ENCODE measurements around the gene EDC4.

The EDC4 gene

GRCh38 chr16:67888331-67888730 is 15.5 kb downstream of the EDC4 start:
- POLR2A ChIA-PET = interaction anchor here (1.2 kb wide), 1 partner anchor 55 kb away, joined by 4 read pairs; no protein-coding TSS in a partner anchor
- TF ChIP-seq ZNF571 (tag by site-specific recombination; IDR thresholded peaks at IDR 0.05) = no peak
- TF ChIP-seq ZNF555 (tag by site-specific recombination; conservative IDR thresholded peaks at IDR 0.05) = no peak
- no peak for TF ChIP-seq SALL2 (tag by site-specific recombination; IDR thresholded peaks at IDR 0.05; ENCODE audit: borderline replicate concordance)
- no peak for TF ChIP-seq ZFHX2 (tag by site-specific recombination; conservative IDR thresholded peaks at IDR 0.05)
- H3K27ac ChIP-seq (ENCODE audit: extremely low read depth, low read depth, low read length) = no peak overlapping the region
- H3K4me3 ChIP-seq (ENCODE audit: low read depth, low read length) = no peak overlapping the region
- peaks cover 0 to 23% of the 10 kb centered on the region in 2 experiments; a peak in 1 of 3 replicates for H3K36me3 ChIP-seq (ENCODE audit: control insufficient read depth in 2 of 2, insufficient read depth in 1 of 2, low read length in 2 of 2)
- CTCF ChIA-PET = interaction anchor here (0.8 to 1.2 kb wide), 2 partner anchors 48 to 367 kb away, joined by 3 to 4 read pairs; partner anchors contain the start of gene PSMB10
- no peaks in the 10 kb centered on the region for H3K9me3 ChIP-seq (ENCODE audit: control insufficient read depth, insufficient read depth, low read depth, low read length)
- peaks cover 3% of the 10 kb centered on the region; the same call in 1 of the 2 replicates for H3K4me1 ChIP-seq (ENCODE audit: control insufficient read depth, insufficient read depth, low read length)

- Histone ChIP-seq H3K4me1 (ENCODE audit: control insufficient read depth, insufficient read depth, low read length) (peaks cover 4% of the 10 kb centered on the region), H3K36me3 (ENCODE audit: control insufficient read depth in 2 of 2, insufficient read depth in 1 of 2, low read length in 2 of 2) (peaks cover 0 to 3% of the 10 kb centered on the region in 2 experiments; a peak in 2 of 3 replicates), H3K27ac (ENCODE audit: extremely low read depth, low read depth, low read length) (peak overlapping the region; percentile 28; the same call in 1 of the 2 replicates), H3K4me3 (ENCODE audit: low read depth, low read length) (peak overlapping the region; percentile 19; the same call in 1 of the 2 replicates), H3K9me3 (ENCODE audit: control insufficient read depth, insufficient read depth, low read depth, low read length) (no peaks in the 10 kb centered on the region)
- ChIA-PET POLR2A (interaction anchor here (0.7 to 1.0 kb wide), 3 partner anchors 33 to 43 kb away, joined by 3 to 5 read pairs (median 3); no protein-coding TSS in a partner anchor), CTCF (interaction anchor here (1.3 to 3.2 kb wide), 3 partner anchors 9 to 76 kb away, joined by 3 to 22 read pairs (median 10); no protein-coding TSS in a partner anchor)
- TF ChIP-seq ZNF664 (tag by site-specific recombination; IDR thresholded peaks at IDR 0.05) (peak; percentile 20; the same call in 1 of the 2 replicates), ZNF76 (tag by site-specific recombination; IDR thresholded peaks at IDR 0.05; ENCODE audit: borderline replicate concordance, low read depth) (no peak)
These were observed 19.5 kb downstream of the EDC4 start for GRCh38 chr16:67892375-67892774.

DNA sequence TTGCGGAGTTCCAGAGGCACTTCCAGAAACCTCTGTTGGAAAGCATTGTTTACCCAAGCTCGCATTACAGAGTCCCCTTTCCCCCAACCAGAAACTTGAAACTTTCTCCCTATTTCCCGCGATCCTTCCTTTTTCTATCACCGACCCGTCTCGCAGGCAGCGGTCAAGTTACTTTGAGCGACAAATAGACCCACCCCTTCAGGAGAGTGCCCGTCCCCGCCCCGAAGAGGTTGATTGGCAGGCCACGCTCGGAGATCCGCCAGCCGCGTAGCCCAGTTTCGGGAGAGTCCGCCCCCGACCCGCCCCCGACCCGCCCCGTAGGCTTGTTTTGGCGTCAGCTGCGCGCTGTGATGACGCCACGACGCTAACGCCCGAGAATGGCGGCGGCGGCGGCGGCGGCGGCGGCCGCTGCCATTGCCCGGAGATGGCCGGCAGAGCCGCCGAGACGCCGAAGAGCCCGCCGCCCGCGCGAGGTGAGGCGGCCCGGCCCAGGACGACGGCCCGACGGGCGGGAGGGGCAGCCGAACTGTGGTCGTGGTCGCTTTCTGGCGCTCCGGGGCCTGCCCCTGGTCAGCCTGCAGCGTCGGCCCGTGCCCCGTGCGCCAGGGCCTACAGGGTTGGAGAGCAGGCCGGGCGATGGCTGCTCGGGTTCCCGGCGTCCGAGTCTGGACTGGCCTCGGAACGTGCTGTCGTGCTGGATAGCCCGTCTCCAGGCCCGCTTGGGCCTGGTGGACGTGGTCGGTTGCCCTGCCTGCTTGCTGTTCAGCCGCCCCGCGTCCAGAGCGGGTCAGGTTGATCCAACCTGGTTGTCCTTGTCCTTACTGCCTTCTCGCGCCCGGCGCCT is 20.3 kb downstream of the EDC4 start, which contains the start of gene PSKH1:
Gene PSKH1 (plus strand): TSS at position 356 of the 844 bp plus-strand sequence. CDS start 15,496 bp downstream, outside the sequence.
- H3K4me1 ChIP-seq (ENCODE audit: control insufficient read depth, insufficient read depth, low read length) = peaks cover 4% of the 10 kb centered on the region
- H3K9me3 ChIP-seq (ENCODE audit: control insufficient read depth, insufficient read depth, low read depth, low read length) = no peaks in the 10 kb centered on the region
- peak within 1 kb of the TSS; percentile 85 for H3K27ac ChIP-seq (ENCODE audit: extremely low read depth, low read depth, low read length)
- H3K36me3 ChIP-seq (ENCODE audit: control insufficient read depth in 2 of 2, insufficient read depth in 1 of 2, low read length in 2 of 2) = peaks cover 0 to 3% of the 10 kb centered on the region in 2 experiments; a peak in 2 of 3 replicates
- CTCF ChIA-PET = interaction anchor here (0.6 to 3.2 kb wide), 6 partner anchors 10 to 376 kb away, joined by 3 to 22 read pairs (median 4); no protein-coding TSS in a partner anchor
- POLR2A ChIA-PET = interaction anchor here (0.6 to 1.4 kb wide), 6 partner anchors 9 to 331 kb away, joined by 3 to 8 read pairs (median 4); partner anchors contain the start of genes RANBP10 and TSNAXIP1
- peak within 1 kb of the TSS; percentile 82 for H3K4me3 ChIP-seq (ENCODE audit: low read depth, low read length)
- TF ChIP-seq PRDM1 (tag by site-specific recombination; IDR thresholded peaks at IDR 0.05) = peak; percentile 94
- TF ChIP-seq ZNF777 (tag by site-specific recombination; IDR thresholded peaks at IDR 0.05; ENCODE audit: borderline replicate concordance) = no peak; the same call in 1 of the 2 replicates
- TF ChIP-seq KLF8 (tag by site-specific recombination; IDR thresholded peaks at IDR 0.05) = peak; percentile 73; the same call in 1 of the 2 replicates
- TF ChIP-seq ZBTB21 (tag by site-specific recombination; IDR thresholded peaks at IDR 0.05) = peak; percentile 87
- TF ChIP-seq, protein P1, sequence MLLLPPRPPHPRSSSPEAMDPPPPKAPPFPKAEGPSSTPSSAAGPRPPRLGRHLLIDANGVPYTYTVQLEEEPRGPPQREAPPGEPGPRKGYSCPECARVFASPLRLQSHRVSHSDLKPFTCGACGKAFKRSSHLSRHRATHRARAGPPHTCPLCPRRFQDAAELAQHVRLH (tag by site-specific recombination; IDR thresholded peaks at IDR 0.05) = no peak
- TF ChIP-seq, protein P2, sequence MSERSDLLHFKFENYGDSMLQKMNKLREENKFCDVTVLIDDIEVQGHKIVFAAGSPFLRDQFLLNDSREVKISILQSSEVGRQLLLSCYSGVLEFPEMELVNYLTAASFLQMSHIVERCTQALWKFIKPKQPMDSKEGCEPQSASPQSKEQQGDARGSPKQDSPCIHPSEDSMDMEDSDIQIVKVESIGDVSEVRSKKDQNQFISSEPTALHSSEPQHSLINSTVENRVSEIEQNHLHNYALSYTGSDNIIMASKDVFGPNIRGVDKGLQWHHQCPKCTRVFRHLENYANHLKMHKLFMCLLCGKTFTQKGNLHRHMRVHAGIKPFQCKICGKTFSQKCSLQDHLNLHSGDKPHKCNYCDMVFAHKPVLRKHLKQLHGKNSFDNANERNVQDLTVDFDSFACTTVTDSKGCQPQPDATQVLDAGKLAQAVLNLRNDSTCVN (tag by site-specific recombination; optimal IDR thresholded peaks at IDR 0.05) = peak; percentile 30
- TF ChIP-seq ZNF600 (tag by site-specific recombination; IDR thresholded peaks at IDR 0.05) = peak; percentile 73
- no peak for TF ChIP-seq ZNF157 (tag by site-specific recombination; IDR thresholded peaks at IDR 0.05)
- no peak for TF ChIP-seq EGR2 (tag by site-specific recombination; IDR thresholded peaks at IDR 0.05; ENCODE audit: low read depth)
- TF ChIP-seq ZNF416 (tag by site-specific recombination; IDR thresholded peaks at IDR 0.05) = no peak
- TF ChIP-seq, protein P3, sequence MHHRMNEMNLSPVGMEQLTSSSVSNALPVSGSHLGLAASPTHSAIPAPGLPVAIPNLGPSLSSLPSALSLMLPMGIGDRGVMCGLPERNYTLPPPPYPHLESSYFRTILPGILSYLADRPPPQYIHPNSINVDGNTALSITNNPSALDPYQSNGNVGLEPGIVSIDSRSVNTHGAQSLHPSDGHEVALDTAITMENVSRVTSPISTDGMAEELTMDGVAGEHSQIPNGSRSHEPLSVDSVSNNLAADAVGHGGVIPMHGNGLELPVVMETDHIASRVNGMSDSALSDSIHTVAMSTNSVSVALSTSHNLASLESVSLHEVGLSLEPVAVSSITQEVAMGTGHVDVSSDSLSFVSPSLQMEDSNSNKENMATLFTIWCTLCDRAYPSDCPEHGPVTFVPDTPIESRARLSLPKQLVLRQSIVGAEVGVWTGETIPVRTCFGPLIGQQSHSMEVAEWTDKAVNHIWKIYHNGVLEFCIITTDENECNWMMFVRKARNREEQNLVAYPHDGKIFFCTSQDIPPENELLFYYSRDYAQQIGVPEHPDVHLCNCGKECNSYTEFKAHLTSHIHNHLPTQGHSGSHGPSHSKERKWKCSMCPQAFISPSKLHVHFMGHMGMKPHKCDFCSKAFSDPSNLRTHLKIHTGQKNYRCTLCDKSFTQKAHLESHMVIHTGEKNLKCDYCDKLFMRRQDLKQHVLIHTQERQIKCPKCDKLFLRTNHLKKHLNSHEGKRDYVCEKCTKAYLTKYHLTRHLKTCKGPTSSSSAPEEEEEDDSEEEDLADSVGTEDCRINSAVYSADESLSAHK (tag by site-specific recombination; IDR thresholded peaks at IDR 0.05) = peak; percentile 17; the same call in 1 of the 2 replicates
- 0 out of 2 replicates have a peak, but pooled peaks have one; percentile 18 for TF ChIP-seq MZF1 (tag by site-specific recombination; IDR thresholded peaks at IDR 0.05; ENCODE audit: borderline replicate concordance)
- peak; percentile 51; the same call in 1 of the 2 replicates for TF ChIP-seq ZNF677 (tag by site-specific recombination; IDR thresholded peaks at IDR 0.05)
- TF ChIP-seq ZNF660 (tag by site-specific recombination; IDR thresholded peaks at IDR 0.05) = peak; percentile 65
- TF ChIP-seq YY2 (tag by site-specific recombination; IDR thresholded peaks at IDR 0.05) = peak; percentile 84
- TF ChIP-seq YY1 (tag by site-specific recombination; IDR thresholded peaks at IDR 0.05) = peak; percentile 87
- peak; percentile 95 for TF ChIP-seq SP2 (tag by site-specific recombination; IDR thresholded peaks at IDR 0.05)
